ENCODE results near the gene LCN6.

GRCh38 chr9:136771907-136772415 lies 23.6 kb upstream of the LCN6 start:
- TF ChIP-seq CTCF (IDR thresholded peaks at IDR 0.05) (no peak), POLR2A (IDR thresholded peaks at IDR 0.05) (no peak)
